GM23338 (cell line): ENCODE measurements around the gene PKDCC. TPM values are rescaled to one million over a fixed set of nuclear protein-coding genes. Genes with fewer than 3 reads are reported as not detected.

Source experiments
- ATAC-seq: fragments of 200-7000 bp; cut with Tn5 transposase; 3 replicates; pipeline ENCODE4 v1.9.1; 2020
- DNase-seq: peaks from one replicate; pipeline ENCODE4 v3.0.0-alpha.2; 2015; ENCODE audit warnings: low spot score
- H2AFZ ChIP-seq: fragments of 200-600 bp; sonication (generic); 2 replicates; pipeline ENCODE4 v1.8.0; 2016; ENCODE audit warnings: antibody characterized with exemption, mild to moderate bottlenecking, moderate library complexity
- H3F3A ChIP-seq: fragments of 200-600 bp; sonication (generic); replicated peaks from 2 replicates; pipeline ENCODE4 v1.8.0; 2017; ENCODE audit warnings: antibody characterized with exemption, mixed run types, low read depth
- H3K27ac ChIP-seq: fragments of 200-600 bp; sonication (generic); 2 replicates; pipeline ENCODE4 v1.6.1; 2016; ENCODE audit warnings: low read depth
- H3K27me3 ChIP-seq: fragments of 200-600 bp; sonication (generic); 2 replicates; pipeline ENCODE4 v1.8.0; 2016; ENCODE audit warnings: mild to moderate bottlenecking, mixed run types, moderate library complexity; ENCODE audit not compliant: insufficient read depth
- H3K36me3 ChIP-seq: fragments of 200-600 bp; sonication (generic); 2 replicates; pipeline ENCODE4 v1.8.0; 2016; ENCODE audit warnings: mild to moderate bottlenecking; ENCODE audit not compliant: insufficient read depth
- H3K4me1 ChIP-seq: fragments of 200-600 bp; sonication (generic); 2 replicates; pipeline ENCODE4 v1.8.0; 2016; ENCODE audit warnings: mild to moderate bottlenecking, moderate library complexity; ENCODE audit not compliant: insufficient read depth
- H3K4me2 ChIP-seq: fragments of 200-600 bp; sonication (generic); 2 replicates; pipeline ENCODE4 v1.7.1; 2017; ENCODE audit warnings: mixed run types
- H3K4me3 ChIP-seq: fragments of 200-600 bp; sonication (generic); 2 replicates; pipeline ENCODE4 v1.6.1; 2016; ENCODE audit warnings: mixed run types
- H3K79me2 ChIP-seq: fragments of 200-600 bp; sonication (generic); replicated peaks from 2 replicates; pipeline ENCODE4 v1.8.0; 2017; ENCODE audit warnings: mild to moderate bottlenecking; ENCODE audit not compliant: insufficient read depth
- H3K9me2 ChIP-seq: fragments of 200-600 bp; sonication (generic); 2 replicates; pipeline ENCODE4 v1.8.0; 2017; ENCODE audit not compliant: insufficient read depth
- H4K20me1 ChIP-seq: fragments of 200-600 bp; sonication (generic); replicated peaks from 2 replicates; pipeline ENCODE4 v1.8.0; 2017; ENCODE audit warnings: mild to moderate bottlenecking; ENCODE audit not compliant: insufficient read depth
- H3K27ac Mint-ChIP-seq: 2 replicates; pipeline ENCODE4 v1.8.0; 2020; ENCODE audit warnings: inconsistent platforms, mild to moderate bottlenecking, moderate library complexity, mixed read lengths
- H3K27me3 Mint-ChIP-seq: 3 replicates; pipeline ENCODE4 v1.8.0; 2022; ENCODE audit warnings: low read depth, mild to moderate bottlenecking, moderate library complexity, mixed read lengths, inconsistent platforms; ENCODE audit not compliant: insufficient read depth, poor library complexity
- H3K36me3 Mint-ChIP-seq: 3 replicates; pipeline ENCODE4 v1.8.0; 2021; ENCODE audit warnings: low read depth, mild to moderate bottlenecking, inconsistent platforms, moderate library complexity, mixed read lengths
- H3K4me1 Mint-ChIP-seq: 3 replicates; pipeline ENCODE4 v1.8.0; 2020; ENCODE audit warnings: mild to moderate bottlenecking, inconsistent platforms, mixed read lengths
- H3K4me3 Mint-ChIP-seq: 3 replicates; pipeline ENCODE4 v1.8.0; 2021; ENCODE audit warnings: moderate library complexity, mild to moderate bottlenecking, inconsistent platforms, mixed read lengths
- H3K9me3 Mint-ChIP-seq: 3 replicates; pipeline ENCODE4 v1.8.0; 2020; ENCODE audit warnings: moderate library complexity, mild to moderate bottlenecking, inconsistent platforms, mixed read lengths
- CREB1 ChIP-seq: fragments of 250-450 bp; sonication (Bioruptor Pico); IDR thresholded peaks from 2 replicates; pipeline ENCODE4 v1.5.0; 2020; ENCODE audit warnings: low read depth, mild to moderate bottlenecking, moderate library complexity
- EZH2 ChIP-seq: fragments of 200-600 bp; sonication (generic); IDR thresholded peaks from one replicate; pipeline ENCODE4 v1.8.0; 2017; ENCODE audit warnings: antibody characterized with exemption, mild to moderate bottlenecking, low read depth; ENCODE audit not compliant: unreplicated experiment
- EZH2phosphoT487 ChIP-seq: fragments of 200-600 bp; sonication (generic); IDR thresholded peaks from one replicate; pipeline ENCODE4 v1.8.1; 2018; ENCODE audit warnings: antibody characterized with exemption; ENCODE audit not compliant: unreplicated experiment
- JUNB ChIP-seq: IDR thresholded peaks from one replicate; pipeline ENCODE4 v1.6.1; 2016; ENCODE audit warnings: antibody characterized with exemption; ENCODE audit not compliant: unreplicated experiment
- POLR2AphosphoS5 ChIP-seq: IDR thresholded peaks from 2 replicates; pipeline ENCODE4 v1.6.1; 2016; ENCODE audit warnings: antibody characterized with exemption, low read depth
- STAT1 ChIP-seq: IDR thresholded peaks from one replicate; pipeline ENCODE4 v1.6.1; 2016; ENCODE audit warnings: antibody characterized with exemption; ENCODE audit not compliant: unreplicated experiment
- polyA plus RNA-seq: library from polyadenylated mRNA; unstranded; fragments of >200 nt; fragmentation: Nextera tagmentation; extraction: Ambion mirVana; gene quantifications from 2 replicates; pipeline ENCODE4 v1.2.1, GENCODE V29; 2016
- total RNA-seq: library from RNA; depleted of rRNA; stranded (reverse); fragments of >200 nt; shearing (Covaris generic); gene quantifications from 2 replicates; pipeline ENCODE4 v1.2.3, GENCODE V29; 2014
- TF ChIP-seq, protein P1 (sequence below): fragments of 250-450 bp; sonication (Bioruptor Pico); IDR thresholded peaks from 2 replicates; pipeline ENCODE4 v1.5.0; 2020; ENCODE audit warnings: mild to moderate bottlenecking, moderate library complexity
- TF ChIP-seq, protein P2 (sequence below), 2 experiments: fragments of 200-600 bp in 1 of 2; sonication (generic) in 1 of 2; conservative IDR thresholded peaks; 2 replicates each; pipeline versions ENCODE4 v1.5.1 to v1.6.1; 2016 to 2017; ENCODE audit warnings: antibody characterized with exemption in 2 of 2, low read depth in 2 of 2, mild to moderate bottlenecking in 2 of 2, moderate library complexity in 1 of 2
- TF ChIP-seq, protein P3 (sequence below): IDR thresholded peaks from 2 replicates; pipeline ENCODE4 v1.6.1; 2016; ENCODE audit warnings: antibody characterized with exemption

PKDCC gene
- total and polyA plus RNA-seq, 2 experiments from 2014 or later, result 7.0 to 44.8 TPM

DNA sequence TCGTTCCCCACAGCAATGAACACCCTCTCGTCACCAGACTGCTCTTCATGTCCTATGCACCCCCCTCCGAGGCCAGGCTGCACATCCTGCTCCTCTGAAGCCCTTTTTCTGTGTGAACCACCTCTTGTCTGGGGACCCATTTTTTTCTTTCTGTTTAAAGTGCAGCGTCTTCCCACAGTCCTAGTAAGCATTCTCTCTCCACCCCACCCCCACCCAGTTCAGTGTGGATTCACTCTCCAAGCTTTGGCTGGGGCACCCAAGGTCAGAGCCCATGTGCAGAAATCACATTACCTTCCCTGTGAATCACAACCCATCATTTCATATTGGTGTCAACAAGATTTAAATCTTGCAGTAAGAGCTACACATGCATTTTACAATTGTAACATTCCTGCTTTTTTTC is 26.4 kb upstream of the PKDCC start (continued):
- TF ChIP-seq, protein P1, sequence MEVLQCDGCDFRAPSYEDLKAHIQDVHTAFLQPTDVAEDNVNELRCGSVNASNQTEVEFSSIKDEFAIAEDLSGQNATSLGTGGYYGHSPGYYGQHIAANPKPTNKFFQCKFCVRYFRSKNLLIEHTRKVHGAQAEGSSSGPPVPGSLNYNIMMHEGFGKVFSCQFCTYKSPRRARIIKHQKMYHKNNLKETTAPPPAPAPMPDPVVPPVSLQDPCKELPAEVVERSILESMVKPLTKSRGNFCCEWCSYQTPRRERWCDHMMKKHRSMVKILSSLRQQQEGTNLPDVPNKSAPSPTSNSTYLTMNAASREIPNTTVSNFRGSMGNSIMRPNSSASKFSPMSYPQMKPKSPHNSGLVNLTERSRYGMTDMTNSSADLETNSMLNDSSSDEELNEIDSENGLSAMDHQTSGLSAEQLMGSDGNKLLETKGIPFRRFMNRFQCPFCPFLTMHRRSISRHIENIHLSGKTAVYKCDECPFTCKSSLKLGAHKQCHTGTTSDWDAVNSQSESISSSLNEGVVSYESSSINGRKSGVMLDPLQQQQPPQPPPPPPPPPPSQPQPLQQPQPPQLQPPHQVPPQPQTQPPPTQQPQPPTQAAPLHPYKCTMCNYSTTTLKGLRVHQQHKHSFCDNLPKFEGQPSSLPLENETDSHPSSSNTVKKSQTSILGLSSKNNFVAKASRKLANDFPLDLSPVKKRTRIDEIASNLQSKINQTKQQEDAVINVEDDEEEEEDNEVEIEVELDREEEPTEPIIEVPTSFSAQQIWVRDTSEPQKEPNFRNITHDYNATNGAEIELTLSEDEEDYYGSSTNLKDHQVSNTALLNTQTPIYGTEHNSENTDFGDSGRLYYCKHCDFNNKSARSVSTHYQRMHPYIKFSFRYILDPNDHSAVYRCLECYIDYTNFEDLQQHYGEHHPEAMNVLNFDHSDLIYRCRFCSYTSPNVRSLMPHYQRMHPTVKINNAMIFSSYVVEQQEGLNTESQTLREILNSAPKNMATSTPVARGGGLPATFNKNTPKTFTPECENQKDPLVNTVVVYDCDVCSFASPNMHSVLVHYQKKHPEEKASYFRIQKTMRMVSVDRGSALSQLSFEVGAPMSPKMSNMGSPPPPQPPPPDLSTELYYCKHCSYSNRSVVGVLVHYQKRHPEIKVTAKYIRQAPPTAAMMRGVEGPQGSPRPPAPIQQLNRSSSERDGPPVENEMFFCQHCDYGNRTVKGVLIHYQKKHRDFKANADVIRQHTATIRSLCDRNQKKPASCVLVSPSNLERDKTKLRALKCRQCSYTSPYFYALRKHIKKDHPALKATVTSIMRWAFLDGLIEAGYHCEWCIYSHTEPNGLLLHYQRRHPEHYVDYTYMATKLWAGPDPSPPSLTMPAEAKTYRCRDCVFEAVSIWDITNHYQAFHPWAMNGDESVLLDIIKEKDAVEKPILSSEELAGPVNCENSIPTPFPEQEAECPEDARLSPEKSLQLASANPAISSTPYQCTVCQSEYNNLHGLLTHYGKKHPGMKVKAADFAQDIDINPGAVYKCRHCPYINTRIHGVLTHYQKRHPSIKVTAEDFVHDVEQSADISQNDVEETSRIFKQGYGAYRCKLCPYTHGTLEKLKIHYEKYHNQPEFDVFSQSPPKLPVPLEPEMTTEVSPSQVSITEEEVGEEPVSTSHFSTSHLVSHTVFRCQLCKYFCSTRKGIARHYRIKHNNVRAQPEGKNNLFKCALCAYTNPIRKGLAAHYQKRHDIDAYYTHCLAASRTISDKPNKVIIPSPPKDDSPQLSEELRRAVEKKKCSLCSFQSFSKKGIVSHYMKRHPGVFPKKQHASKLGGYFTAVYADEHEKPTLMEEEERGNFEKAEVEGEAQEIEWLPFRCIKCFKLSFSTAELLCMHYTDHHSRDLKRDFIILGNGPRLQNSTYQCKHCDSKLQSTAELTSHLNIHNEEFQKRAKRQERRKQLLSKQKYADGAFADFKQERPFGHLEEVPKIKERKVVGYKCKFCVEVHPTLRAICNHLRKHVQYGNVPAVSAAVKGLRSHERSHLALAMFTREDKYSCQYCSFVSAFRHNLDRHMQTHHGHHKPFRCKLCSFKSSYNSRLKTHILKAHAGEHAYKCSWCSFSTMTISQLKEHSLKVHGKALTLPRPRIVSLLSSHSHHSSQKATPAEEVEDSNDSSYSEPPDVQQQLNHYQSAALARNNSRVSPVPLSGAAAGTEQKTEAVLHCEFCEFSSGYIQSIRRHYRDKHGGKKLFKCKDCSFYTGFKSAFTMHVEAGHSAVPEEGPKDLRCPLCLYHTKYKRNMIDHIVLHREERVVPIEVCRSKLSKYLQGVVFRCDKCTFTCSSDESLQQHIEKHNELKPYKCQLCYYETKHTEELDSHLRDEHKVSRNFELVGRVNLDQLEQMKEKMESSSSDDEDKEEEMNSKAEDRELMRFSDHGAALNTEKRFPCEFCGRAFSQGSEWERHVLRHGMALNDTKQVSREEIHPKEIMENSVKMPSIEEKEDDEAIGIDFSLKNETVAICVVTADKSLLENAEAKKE (CRISPR knock-in tag), result no peak

DNA sequence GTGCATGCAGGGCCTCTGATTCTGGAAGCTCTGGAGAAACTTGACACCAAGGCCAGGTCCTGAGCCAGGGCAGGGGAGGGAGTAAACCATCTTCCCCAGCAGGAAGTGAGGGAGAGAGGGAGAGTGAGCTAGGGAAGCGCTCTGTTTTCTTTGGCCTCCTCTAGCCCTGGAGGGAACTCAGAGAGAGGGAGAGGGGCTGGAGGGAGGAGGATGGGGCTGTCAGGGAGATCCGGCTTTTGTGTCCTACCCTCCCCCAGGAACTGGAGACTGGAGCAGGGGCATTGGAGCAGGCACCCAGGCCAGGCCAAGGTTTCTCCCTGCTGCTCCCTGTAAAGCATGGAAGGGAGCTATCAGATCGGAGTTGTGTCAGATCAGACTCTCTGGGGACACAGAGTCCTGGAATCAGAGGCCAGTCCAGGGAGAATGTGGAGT is 22.7 kb upstream of the PKDCC start:
- Histone ChIP-seq H2AFZ (peak overlapping the region; percentile 34), H3K27me3 (peaks cover 5% of the 10 kb centered on the region; the same call in 1 of the 2 replicates), H3K27ac (no peak overlapping the region), H3K4me2 (peak overlapping the region; percentile 28), H3K4me3 (no peak overlapping the region), H4K20me1 (no peaks in the 10 kb centered on the region), H3F3A (no peaks in the 10 kb centered on the region), H3K79me2 (no peaks in the 10 kb centered on the region), H3K9me2 (peaks cover 4% of the 10 kb centered on the region; the same call in 1 of the 2 replicates), H3K36me3 (no peaks in the 10 kb centered on the region), H3K4me1 (peaks cover 34% of the 10 kb centered on the region)
- Mint-ChIP-seq H3K27me3 (peaks cover 26% of the 10 kb centered on the region), H3K36me3 (peaks cover 5% of the 10 kb centered on the region; the same call in 2 of the 3 replicates), H3K9me3 (peaks cover 8% of the 10 kb centered on the region), H3K27ac (no peak overlapping the region), H3K4me1 (peaks cover 45% of the 10 kb centered on the region), H3K4me3 (no peak overlapping the region; the same call in 2 of the 3 replicates)
- DNase-seq, result peak; percentile 69
- TF ChIP-seq STAT1 (no peak), EZH2phosphoT487 (no peak), JUNB (no peak), POLR2AphosphoS5 (no peak), EZH2 (no peak), CREB1 (CRISPR knock-in tag) (no peak)
- TF ChIP-seq, protein P2, sequence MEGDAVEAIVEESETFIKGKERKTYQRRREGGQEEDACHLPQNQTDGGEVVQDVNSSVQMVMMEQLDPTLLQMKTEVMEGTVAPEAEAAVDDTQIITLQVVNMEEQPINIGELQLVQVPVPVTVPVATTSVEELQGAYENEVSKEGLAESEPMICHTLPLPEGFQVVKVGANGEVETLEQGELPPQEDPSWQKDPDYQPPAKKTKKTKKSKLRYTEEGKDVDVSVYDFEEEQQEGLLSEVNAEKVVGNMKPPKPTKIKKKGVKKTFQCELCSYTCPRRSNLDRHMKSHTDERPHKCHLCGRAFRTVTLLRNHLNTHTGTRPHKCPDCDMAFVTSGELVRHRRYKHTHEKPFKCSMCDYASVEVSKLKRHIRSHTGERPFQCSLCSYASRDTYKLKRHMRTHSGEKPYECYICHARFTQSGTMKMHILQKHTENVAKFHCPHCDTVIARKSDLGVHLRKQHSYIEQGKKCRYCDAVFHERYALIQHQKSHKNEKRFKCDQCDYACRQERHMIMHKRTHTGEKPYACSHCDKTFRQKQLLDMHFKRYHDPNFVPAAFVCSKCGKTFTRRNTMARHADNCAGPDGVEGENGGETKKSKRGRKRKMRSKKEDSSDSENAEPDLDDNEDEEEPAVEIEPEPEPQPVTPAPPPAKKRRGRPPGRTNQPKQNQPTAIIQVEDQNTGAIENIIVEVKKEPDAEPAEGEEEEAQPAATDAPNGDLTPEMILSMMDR (conservative IDR thresholded peaks at IDR 0.05; ENCODE audit: low read depth in 2 of 2), result no peak
- TF ChIP-seq, protein P3, sequence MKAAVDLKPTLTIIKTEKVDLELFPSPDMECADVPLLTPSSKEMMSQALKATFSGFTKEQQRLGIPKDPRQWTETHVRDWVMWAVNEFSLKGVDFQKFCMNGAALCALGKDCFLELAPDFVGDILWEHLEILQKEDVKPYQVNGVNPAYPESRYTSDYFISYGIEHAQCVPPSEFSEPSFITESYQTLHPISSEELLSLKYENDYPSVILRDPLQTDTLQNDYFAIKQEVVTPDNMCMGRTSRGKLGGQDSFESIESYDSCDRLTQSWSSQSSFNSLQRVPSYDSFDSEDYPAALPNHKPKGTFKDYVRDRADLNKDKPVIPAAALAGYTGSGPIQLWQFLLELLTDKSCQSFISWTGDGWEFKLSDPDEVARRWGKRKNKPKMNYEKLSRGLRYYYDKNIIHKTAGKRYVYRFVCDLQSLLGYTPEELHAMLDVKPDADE, result 0 out of 2 replicates have a peak, but pooled peaks have one; percentile 17
- peak; percentile 85 for ATAC-seq
